NCI-H1092 (cell line): Measurements from ENCODE around the gene DLK1.
A peak's percentile ranks its signal among the peaks of the same experiment; 100 is the strongest.

ENCODE experiments used
- DNase-seq: peaks from one replicate; lab custom pipeline; 2025; lab: John Stamatoyannopoulos, UW

The DLK1 gene

DNA sequence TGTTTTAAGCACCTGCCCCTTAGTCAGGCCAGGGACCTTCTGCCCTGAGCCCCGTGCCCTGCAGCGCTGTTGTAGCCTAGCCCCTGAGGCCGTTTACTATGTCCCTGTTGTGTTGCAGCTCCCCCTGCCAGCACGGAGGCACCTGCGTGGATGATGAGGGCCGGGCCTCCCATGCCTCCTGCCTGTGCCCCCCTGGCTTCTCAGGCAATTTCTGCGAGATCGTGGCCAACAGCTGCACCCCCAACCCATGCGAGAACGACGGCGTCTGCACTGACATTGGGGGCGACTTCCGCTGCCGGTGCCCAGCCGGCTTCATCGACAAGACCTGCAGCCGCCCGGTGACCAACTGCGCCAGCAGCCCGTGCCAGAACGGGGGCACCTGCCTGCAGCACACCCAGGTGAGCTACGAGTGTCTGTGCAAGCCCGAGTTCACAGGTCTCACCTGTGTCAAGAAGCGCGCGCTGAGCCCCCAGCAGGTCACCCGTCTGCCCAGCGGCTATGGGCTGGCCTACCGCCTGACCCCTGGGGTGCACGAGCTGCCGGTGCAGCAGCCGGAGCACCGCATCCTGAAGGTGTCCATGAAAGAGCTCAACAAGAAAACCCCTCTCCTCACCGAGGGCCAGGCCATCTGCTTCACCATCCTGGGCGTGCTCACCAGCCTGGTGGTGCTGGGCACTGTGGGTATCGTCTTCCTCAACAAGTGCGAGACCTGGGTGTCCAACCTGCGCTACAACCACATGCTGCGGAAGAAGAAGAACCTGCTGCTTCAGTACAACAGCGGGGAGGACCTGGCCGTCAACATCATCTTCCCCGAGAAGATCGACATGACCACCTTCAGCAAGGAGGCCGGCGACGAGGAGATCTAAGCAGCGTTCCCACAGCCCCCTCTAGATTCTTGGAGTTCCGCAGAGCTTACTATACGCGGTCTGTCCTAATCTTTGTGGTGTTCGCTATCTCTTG is 7.6 kb downstream of the DLK1 start:
- no peak for DNase-seq

- DNase-seq: no peak
These were observed 8.6 kb downstream of the DLK1 start for GRCh38 chr14:100735271-100735670.

GRCh38 chr14:100736269-100737180 is 9.8 kb downstream of the DLK1 start:
- DNase-seq: no peak

GRCh38 chr14:100737526-100737925 is 10.8 kb downstream of the DLK1 start:
- DNase-seq: no peak

GRCh38 chr14:100738269-100738691 is 11.6 kb downstream of the DLK1 start:
- no peak for DNase-seq

DNA sequence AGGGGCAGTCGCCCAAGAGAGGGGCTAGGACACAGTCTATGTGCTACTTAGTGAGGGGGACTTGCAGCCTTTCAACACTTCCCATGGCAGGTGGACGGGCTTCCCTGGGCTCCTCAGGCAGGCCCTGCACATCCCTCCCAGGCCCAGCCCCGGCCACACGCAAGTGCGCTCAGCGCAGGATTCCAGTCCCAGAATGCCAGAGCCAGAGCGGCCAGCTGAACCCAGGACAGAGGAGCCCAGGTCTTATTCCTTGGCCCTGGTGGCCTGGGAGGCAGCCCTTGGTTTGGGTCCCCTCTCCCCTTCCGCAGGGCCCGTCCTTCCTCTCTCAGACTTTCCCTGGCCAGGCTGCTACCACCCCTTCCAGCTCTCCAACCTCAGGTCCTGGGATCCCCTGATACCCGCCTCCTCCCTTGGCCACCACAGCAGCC is 12.0 kb downstream of the DLK1 start:
- DNase-seq: no peak

DNA sequence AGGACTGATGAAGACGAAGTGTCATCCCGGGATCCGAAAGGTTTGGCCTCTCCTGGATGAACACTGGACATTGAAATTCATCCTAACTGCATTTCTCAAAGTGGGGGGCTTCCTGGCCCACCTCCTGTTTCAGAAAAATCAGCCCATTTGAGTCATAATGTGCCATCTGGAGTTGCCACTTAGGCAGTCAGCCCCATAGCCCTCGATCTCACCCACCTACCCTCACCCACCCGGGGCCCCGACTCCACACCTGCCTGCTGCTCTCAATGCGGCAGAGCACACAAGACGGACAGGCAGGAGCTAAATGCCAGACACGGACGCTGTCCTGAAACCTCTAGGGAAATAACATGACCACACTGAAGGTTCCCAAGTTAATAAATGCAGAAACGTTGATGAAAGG is 12.6 kb downstream of the DLK1 start:
- no peak for DNase-seq

DNA sequence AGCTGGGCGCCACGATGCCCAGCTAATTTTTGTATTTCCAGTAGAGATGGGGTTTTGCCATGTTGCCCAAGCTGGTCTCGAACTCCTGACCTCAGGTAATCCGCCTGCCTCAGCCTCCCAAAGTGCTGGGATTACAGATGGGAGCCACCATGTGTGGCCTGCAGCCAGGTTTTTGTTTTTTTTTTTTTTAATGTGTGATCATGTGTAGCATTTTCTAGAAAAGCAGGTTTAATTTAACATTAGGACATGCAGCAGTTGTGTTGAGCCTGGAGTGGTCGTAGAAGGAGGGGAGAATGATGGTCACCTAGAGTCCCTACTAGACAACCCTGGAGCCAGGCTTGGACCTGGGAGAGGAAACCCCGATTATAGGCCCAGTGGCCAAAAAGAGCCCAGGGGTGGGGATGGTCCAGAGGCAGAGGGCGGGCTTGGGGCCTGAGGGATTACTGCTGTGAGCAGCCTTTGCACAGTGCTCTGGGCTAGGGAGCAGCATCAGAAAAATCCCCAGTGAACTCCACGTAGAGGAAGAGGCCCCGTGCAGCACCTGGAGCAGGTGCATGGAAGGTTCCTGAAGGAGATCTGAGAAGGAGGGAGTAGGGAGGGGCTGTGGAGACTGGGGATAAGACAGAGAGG is 13.6 kb downstream of the DLK1 start:
- DNase-seq: no peak

DNA sequence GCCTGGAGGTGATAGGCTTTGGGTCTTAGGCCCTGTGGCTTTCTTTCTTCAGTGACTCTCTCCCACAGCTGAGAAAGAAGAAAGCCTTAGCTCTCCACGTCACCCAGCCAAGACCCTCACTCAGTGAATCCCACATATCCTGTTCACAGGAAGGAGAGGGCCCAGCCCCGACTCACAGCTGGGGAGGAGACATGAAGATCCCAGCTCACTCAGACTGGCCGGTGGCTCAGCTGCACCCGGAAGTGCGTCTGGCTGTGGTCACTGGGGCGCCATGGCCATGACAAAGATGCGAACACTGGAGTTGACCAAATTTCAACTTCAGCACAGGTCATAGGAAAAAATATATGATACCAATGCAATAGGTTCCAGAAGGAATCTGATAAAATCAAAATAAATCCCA is 14.2 kb downstream of the DLK1 start:
- DNase-seq: no peak

- DNase-seq: no peak
These were observed 15.3 kb downstream of the DLK1 start for GRCh38 chr14:100741966-100742365.

- DNase-seq: no peak
These were observed 19.6 kb downstream of the DLK1 start for GRCh38 chr14:100746326-100746725.

- DNase-seq: peak; percentile 57
These were observed 20.4 kb downstream of the DLK1 start for GRCh38 chr14:100747021-100747586.

DNA sequence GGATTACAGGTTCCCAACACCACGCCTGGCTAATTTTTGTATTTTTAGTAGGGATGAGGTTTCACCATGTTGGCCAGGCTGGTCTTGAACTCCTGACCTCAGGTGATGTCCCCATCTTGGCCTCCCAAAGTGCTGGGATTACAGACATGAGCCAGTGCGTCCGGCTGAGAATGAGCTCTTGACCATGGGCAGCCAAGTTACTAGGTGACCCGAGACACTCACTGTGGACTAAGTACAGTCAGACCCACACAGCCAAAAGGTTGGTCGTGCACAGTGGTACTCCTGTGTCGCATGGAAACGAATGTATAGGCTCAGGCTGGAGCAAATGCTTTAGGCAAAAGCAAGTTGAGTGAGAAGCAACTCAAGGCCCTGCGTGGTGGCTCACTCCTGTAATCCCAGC is 21.0 kb downstream of the DLK1 start:
- no peak for DNase-seq

- DNase-seq: no peak
These were observed 21.7 kb downstream of the DLK1 start for GRCh38 chr14:100748403-100748802.

GRCh38 chr14:100748944-100749343 is 22.3 kb downstream of the DLK1 start:
- DNase-seq: no peak

GRCh38 chr14:100749967-100750597 is 23.4 kb downstream of the DLK1 start:
- no peak for DNase-seq

DNA sequence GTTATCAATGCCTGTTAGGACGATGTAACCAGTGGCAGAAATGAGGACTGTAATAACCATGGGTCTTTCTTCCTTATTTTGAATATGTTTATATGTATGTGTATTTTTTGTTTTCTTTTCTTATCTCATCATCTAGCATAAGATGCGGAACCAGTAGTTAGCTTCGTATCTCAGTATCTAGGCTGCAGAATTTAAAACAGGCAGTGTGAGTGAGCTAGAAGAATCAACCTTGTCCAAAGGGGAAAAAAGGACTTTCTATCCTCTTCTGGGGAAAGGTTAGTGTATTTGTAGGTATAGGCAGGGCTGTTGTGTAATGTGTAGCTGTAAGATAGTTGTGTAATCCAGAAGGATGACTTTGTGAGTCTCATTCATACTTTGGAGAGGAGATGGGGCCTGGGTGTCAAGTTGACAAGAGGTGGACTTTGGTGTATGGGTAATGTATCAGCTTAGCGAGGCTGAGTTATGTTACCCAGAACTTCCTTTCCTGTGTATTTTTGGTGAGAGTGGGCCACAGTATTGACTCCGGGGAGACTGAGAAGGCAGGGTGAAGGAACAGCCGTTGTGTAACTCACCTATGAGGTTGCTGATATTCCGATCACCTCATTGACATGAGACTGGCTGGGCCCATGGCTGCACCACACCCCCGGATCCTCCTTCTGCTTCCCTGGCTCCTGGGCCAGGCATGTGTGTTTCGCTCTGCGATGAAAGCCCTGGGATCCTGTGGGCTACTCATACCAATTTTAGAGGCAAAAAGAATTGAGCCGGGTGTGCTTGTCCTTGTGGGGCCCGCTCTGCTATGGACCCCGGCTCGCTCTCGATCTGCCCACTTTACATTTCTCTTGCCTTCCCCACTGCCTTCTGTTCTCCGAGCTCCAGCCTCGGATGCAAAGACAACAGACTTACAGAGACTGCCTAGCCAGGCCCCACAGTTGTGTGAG is 24.3 kb downstream of the DLK1 start:
- no peak for DNase-seq

GRCh38 chr14:100754020-100754419 is 27.3 kb downstream of the DLK1 start:
- no peak for DNase-seq

DNA sequence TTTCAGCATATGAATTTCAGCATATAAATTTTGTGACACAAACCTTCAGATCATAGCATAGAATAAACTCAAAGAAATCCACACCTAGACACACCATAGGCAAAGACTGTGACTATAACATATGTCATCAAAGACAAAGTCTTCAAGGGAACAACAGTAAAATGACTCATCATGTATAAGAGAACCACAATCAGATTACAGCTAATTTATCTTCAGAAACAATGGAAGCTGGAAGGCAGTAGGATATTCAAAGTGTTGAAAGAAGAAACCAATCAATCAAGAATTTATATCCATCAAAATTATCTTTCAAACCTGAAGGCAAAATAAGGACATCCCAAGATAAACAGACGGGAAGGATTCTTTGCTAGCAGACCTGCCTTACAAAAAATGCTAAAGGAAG is 29.0 kb downstream of the DLK1 start:
- no peak for DNase-seq

GRCh38 chr14:100761481-100761880 is 34.8 kb downstream of the DLK1 start:
- no peak for DNase-seq
